ENCODE measurements around the gene NAXE.

The NAXE gene

DNA sequence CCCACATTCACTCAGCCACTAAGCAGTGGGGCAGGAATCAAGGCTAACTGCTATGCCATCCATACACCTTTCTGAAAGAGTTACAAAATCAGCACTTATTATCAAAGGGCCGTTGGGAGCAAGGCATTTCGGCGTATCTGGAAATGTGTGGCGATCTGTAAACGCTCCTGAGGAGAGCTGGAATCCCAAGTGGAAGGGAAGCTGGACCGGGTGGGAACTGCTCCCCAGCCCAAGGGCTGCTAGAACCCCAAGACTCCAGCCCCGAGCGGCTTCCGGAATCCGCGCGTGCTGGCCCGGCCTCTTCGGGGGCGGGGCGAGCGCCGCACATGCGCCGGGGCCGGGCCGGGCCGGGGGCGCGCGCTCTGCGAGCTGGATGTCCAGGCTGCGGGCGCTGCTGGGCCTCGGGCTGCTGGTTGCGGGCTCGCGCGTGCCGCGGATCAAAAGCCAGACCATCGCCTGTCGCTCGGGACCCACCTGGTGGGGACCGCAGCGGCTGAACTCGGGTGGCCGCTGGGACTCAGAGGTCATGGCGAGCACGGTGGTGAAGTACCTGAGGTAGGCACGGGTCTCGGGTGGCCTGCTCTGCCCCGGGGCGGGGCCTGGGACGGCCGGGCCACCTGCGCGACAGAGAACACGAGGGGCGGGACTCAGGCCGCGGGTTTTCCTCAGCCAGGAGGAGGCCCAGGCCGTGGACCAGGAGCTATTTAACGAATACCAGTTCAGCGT lies at the start of gene NAXE:
NAXE (plus strand) TSS at position 345 of the 726 bp plus-strand sequence; CDS start at position 374, 29 bp downstream.
- peak; percentile 72 for DNase-seq (ENCODE audit: low read depth)

DNA sequence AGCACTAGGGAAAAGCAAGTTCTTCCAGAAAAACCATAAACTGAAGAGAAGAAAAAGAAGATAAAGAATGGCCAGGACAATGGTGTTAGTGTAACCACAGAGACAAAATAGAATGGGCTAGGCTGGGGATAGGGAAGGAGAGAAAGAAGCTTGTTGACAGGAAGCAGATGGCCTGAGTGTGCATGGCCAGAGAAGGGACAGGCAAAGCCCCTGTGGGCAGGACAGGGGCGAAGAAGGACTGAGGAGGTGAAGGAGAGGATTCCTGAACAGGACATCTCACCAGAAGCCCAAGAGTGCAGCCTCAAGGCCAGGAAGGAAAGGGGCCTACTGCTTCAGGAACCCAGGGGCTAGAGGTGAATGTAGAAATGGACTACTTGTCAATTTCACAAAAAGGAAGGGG lies 48.5 kb upstream of the NAXE start:
- no peak for DNase-seq (ENCODE audit: low read depth)

DNA sequence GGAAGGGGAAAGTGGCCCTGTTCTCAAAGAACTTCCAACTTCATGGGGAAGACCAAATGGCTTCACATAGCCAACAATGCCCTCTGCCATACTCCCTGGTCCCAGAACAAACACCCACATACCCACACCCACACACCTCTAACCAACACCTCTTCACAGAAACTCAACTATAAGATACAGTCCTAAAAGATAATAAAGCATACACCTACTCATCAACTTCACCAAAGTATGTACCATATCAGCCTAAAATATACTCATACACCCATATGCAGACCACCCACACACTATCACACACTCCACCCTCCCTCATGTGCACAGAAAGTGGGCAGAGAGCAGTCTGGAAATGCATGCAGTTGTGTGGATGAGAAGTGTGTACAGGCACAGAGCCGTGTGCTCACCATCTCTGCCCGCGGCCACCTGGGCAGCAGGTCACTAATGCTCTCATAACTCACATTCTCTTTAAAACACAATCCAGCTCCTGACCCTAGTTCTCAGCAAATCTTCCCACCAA lies 46.9 kb upstream of the NAXE start:
- no peak for DNase-seq (ENCODE audit: low read depth)

DNA sequence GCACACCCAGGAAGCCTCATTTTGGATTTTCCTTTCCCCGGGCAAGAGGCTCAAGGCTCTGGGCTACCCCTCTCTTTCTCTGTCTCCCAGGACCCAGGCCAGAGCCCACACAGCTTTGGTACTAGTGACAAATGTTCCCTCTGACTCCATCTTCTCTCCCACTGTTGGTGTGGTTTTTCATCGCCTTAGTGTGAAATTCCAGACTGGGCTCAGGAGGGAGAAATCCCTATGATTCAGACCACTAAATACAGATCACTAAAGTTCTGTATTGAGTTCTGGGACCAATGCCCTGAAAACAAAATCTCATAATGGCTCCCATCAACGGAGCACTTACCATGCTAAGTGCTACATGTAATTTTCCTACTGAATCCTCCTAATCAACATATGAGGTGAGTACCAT lies 45.3 kb upstream of the NAXE start:
- no peak for DNase-seq (ENCODE audit: low read depth)

DNA sequence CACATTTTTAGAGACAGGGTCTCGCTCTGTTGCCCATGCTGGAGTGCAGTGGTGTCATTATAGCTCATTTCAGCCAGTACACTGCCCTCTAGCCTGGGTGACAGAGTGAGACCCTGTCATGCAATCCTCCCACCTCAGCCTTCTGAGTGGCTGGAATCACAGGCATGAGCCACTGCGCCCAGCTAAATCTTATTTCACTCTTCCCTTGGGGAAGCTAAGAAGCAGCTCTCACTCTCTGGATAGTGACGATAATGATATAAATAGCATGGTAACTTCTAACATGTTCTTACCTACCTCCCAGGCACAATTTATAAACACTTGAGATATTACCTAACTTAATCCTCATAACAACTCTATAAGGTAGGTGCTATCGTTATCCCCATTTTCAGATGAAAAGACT lies 44.1 kb upstream of the NAXE start:
- no peak for DNase-seq (ENCODE audit: low read depth)

DNA sequence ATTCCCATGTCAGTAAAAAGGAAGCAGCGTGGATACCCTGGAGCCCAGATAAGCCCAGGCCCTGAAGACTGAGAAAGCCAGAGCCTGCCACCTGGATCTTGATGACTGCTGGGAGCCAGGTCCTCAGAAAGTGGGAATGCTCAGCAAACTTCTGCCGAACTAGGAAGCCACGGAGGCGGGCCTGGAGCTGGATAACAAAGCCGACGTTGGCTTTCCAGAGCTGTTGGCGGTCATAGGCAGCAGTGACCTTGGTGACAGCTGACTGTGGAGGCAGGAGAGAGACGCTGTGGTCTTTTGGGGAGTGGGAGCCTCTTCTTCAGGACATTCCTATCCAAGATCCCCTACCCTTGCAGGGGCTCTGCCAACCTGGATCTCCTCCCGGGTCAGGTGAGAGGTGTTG lies 43.6 kb upstream of the NAXE start:
- DNase-seq (ENCODE audit: low read depth), result no peak

DNA sequence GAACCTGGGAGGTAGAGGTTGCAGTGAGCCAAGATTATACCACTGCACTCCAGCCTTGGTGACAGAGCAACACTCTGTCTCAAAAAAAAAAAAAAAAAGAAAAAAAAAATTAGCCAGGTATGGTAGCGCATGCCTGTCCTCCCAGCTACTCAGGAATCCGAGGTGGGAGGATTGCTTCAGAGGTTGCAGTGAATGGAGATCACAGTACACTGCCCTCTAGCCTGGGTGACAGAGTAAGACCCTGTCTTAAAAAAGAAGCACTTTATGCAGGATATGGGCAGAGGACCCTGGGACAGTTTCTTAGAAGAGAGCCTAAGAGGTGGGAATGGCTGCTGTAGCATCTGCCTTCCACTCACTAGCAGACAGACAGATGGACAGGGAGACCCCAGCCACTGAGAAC lies 42.2 kb upstream of the NAXE start:
- no peak for DNase-seq (ENCODE audit: low read depth)

DNA sequence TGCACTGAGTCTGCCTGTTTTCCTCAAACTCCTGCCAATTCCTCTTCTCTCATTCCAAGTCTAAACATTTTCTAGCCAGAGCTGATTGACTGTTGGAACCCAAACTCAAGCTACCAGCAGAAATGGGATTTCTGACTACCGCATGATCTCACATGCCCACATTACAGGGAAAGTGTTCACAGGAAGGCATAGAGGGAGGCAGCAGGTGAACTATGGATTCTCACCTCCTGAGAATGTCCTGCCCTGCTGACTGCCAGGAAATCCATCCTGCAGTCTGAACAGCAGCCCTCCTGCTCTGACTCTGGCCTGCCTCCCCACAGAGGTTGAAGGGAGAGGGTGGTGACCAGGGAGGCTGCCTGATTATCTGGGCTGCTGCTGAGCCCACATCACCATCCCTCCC lies 41.7 kb upstream of the NAXE start:
- DNase-seq (ENCODE audit: low read depth), result no peak

DNA sequence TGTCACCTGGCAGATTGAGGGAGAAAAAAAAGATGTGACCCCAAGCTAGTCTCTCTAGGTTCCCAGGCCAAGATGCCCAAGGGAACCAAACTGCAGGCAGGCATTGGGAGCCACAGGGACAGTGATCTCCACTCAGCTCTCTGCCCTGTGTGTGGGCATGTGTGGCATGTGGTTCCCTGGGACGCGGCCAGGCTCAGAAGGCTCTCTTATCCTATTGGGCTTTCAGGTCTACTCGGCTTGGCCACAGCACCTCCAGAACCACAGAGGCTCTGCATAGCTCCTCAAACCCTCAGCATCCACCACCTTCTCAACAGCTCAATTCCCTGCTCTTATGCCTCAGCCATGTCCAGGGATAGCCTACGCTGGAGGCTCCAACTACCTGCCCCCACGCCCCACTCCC lies 41.2 kb upstream of the NAXE start:
- DNase-seq (ENCODE audit: low read depth), result no peak

DNA sequence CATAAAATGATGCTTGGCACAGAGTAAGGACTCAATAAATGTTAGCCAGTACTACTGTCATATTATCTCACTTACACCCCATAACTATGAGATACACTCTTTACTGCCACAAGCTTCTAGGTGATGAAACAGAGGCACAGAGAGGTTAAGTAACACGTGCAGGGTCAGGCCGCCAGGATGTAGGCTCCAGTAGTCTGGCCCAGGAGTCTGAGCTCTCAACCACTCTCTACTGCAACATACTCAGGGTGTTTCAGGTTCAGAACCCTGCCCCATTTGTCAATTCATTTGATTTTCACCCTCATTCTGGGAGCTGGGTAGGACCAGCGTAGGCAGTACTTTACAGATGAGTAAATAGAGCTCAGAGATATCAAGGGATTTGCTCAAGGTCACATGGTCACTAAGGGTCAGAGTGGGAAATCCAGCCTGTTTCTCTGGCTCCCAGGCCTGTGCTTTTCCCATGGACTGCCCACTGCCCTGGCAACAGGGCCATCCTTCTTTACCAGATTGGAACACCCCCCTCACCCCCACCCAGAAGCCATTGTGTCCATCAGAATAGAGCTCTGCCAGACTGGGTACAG lies 40.4 kb upstream of the NAXE start:
- no peak for DNase-seq (ENCODE audit: low read depth)

DNA sequence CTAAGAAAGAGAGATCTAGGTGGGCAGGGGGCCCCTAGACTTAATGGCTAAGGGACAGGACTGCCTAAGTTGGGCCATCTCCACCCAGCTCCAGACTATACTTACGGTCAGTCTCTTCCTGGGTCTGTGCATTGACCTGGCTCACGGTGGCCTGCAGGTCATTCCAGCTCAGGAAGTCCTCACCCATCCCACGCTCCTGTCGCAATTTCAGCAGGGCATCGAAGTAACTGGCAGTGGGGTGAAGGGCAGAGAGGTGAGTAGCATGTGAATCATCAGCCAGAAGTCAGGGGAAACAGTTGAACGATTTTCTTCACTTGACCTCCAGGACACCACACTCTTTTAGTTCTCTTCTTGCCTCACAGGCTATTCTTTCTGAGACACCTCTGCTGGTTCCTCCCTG lies 39.7 kb upstream of the NAXE start:
- peak; percentile 14 for DNase-seq (ENCODE audit: low read depth)

DNA sequence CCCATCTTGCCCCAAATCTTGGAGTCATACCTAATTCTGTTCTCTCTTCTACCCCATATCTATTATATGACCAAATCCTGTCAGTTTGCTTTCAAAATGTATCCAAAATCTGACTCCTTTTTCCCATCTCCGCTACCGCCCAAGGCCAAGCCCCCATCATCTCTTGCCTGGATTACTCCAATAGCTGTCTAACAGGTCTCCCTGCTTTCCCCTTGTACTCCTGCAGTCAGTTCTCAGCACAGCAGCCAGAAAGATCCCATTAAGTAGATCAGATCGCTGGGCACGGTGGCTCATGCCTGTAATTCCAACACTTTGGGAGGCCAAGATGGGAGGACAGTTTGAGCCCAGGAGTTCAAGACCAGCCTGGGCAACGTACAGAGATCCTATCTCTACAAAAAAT lies 39.1 kb upstream of the NAXE start:
- no peak for DNase-seq (ENCODE audit: low read depth)

DNA sequence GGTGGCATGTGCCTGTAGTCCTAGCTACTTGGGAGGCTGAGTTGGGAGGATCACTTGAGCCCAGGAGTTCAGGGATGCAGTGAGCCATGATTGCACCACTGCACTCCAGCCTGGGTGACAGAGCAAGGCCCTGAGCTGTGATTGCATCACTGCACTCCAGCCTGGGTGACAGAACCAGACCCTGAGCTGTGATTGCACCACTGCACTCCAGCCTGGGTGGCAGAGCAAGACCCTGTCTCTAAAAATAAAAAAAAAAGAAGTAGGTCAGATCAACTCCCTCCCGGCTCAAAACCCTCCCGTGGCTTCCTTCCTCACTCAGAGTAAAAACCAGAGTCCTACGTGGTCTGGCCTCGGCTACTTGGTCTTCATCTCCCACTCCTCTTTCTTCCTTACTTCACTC lies 38.6 kb upstream of the NAXE start:
- DNase-seq (ENCODE audit: low read depth), result peak; percentile 20

DNA sequence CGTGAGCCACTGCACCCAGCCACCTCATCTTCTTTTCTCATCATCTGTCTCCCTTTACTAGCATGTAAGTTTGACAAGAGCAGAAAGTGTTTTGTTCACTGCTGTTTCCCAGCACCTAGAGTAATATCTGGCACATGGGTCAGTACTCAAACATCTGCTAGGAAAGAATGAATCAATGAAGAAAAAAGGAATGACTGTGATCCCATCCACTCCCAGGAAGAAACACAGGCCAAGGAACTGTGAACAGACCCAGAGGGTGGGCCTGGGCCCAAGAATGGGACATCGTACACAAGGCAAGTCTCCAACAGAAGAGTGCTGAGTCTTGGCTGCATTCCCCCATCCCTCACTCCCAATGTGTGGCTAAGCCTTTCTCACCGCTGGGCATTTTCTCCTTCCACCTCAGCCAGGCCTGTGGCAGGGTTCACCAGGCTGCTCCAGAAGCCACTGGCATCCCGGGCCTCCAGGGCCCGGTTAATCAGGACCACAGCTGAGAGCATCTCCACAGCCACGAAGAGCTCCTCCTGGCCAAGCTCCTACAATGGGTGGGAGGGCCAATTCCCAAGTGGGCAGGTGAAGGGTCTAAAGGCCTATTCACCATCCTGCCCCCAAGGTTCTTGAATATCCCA lies 37.6 kb upstream of the NAXE start:
- no peak for DNase-seq (ENCODE audit: low read depth)

DNA sequence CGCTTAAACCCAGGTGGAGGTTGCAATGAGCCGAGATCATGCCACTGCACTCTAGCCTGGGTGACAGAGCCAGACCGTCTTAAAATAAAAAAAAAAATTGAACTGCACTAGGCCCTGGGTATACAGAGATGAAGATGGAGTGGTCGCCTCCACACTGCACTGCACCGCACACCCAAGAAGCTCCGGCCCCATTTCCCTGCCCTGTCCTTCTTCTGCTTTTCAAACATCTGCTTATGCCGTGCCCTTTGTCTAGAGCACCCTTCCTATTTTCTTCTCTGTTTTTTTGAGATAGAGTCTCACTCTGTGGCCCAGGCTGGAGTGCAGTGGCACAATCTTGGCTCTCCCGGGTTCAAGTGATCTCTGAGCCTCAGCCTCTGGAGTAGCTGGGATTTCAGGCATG lies 36.6 kb upstream of the NAXE start:
- no peak for DNase-seq (ENCODE audit: low read depth)

DNA sequence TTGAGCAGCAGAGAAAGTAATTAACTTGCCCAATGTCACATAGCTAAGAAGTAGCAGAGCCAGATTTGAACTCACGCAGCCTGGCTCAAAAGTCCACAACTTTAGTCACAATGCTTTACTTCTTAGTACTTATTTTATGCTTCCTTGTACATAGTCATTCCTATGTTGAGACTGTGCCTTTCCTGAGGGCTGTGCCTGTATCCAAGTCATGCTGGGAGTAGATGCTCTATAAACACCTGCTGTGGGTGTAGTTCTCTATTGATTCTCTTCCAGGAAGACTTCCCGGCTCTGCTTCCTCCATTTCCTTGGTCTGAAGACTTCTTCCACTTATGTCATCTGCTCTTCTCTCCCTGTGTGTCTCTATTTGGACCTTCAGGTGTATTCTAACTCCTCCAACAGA lies 35.9 kb upstream of the NAXE start:
- no peak for DNase-seq (ENCODE audit: low read depth)

DNA sequence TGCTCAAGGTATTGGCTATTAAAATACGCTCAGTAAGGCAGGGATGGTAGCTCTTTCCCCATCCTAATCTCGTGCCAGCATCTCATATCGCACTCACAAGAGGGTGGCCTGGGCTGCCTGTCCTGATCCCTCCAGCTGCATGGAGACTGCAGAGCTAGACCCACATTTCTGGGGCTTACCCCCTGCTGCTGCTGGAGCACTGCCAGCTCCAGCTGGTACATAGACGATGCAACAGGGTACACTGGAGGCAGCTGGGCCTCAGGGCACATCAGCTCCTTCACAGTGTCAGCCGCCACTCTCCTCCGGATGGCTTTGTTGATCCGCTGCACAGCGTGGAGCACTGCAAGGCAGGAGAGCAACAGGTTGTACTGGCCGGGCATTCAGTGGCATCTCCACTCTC lies 35.2 kb upstream of the NAXE start:
- no peak for DNase-seq (ENCODE audit: low read depth)

DNA sequence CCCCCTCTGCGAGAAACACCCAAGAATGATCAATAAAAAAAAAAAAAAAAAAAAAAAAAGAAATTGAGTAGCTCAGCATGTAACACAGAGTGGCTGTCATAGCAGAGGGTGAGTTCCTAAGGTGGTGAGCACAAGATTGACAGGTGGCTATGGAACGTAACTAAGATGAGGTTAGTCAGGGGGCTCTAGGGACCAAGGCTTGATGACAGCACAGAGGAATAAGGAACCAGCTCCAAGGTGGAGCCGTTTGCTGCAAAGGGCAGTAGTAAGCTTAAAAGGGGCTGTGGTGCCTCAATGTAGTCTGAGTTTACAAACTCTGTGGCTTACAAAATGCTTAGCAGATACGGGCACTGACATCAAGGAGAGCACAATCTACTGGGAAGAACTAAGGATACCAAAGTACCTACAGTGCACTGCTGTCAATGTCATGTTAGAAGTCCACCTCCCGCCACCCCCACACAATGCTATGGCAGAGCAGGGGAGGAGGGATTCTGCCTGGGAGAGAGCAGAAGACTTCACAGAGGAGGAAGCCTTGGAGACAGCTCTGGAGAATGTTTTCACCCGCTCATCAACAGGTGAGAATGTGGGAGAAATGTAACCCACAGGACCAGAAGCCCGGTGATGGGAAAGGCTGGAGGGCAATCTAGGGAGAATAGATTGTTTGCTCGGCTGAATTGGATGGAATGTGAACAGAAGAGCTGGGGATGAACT lies 32.3 kb upstream of the NAXE start:
- no peak for DNase-seq (ENCODE audit: low read depth)

DNA sequence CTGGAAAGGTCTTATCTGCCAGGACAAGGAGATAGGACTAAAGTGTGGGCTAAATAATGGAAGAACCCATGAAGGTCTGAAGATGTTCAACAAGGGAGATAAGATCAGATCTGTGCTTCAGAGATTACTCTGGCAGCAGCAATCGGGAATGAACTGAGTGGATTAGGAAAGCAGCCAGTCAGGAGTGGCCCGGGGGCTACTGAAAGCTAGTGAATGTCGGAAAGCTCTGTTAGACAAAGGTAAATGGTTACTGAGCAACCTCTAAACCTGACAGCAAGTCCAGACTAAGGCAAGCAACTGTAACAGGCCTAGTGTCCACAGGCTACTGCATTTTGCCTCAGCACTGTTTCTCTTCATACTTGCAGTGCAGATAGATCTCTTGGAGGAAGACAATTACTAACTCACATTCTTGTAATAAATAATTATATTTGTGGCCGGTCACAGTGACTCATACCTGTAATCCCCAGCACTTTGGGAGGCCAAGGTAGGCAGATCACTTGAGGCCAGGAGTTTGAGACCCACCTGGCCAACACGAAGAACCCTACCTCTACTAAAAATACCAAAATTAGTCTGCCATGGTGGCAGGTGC lies 31.7 kb upstream of the NAXE start:
- no peak for DNase-seq (ENCODE audit: low read depth)

DNA sequence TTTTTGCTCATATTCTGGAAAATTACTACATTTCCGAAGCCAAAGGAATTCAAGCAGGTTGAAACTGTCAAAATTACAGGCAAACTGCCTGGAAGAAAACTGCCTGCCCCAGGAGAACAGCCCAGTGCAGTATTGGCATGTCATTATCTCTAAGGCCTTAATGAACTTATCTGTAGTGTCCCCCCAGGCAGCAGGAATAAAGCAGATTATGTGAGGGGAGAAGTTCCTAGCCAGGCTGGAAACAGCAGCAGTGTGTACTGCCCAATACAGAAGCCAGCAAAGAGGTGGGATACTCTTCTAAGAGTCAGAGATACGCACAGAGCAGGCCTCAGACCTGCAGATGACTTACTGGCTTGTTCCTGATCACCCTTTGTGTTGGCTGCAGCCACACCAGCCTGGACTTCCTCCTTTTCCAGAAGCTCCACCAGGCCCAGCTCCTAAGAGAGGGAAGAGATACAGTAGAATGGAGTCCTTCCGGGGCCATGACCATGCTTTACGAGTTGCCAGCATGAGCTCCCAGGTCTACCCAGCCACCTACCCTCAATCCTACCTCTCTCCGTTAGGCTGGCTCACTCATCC lies 30.9 kb upstream of the NAXE start:
- no peak for DNase-seq (ENCODE audit: low read depth)

DNA sequence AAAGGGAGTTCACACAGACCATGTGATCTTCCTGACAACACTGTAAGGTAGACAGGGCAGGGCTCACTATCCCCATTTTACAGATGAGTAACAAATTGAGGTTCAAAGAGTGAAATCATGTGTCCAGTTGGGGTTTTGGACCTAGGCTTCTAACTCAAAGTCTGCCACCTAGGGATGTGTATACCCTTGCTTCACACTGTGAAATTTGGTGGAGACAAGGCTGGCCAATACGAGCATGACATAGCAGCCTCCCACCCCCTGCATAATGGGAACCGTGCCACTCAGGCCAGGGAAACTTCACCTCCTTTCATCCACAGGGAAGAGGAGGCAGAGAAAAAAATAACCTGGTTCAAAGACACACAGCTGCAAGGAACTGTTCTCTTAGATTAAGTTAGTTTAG lies 26.1 kb upstream of the NAXE start:
- DNase-seq (ENCODE audit: low read depth), result no peak

DNA sequence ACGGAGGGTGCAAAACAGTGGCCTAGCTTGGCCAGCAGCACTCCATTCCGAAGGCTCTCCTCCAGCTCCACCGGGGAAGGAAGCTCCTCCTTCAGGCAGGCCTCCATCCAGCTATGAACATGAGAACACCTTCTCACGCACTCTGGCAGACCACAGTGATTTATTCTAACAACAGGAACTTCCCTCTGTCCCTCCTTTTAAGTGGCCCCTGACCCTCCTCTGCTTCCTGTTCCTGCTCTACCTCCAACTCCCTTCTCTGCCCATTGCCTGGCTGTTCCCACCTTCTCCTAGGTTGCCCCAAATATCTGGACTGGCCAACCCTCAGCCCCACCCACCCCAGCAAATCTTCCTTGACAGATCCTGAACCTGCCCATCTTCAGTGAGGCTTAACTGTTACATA lies 25.1 kb upstream of the NAXE start:
- no peak for DNase-seq (ENCODE audit: low read depth)
